ENCODE results near the gene EMP2. TPM values are rescaled to one million over a fixed set of nuclear protein-coding genes. Genes with fewer than 3 reads are reported as not detected.

EMP2 gene
- total and polyA plus RNA-seq, 2 of the 4 experiments (the other 2 are of a cell fraction), result 13.8 to 18.3 TPM

GRCh38 chr16:10607157-10607556 is 26.8 kb upstream of the EMP2 start:
- Histone ChIP-seq H4K8ac (ENCODE audit: low read depth in 2 of 2, low read length in 2 of 2) (no peak overlapping the region), H3K56ac (ENCODE audit: extremely low read depth, insufficient read depth, low read length) (no peak overlapping the region), H2BK5ac (ENCODE audit: low read depth, low read length, poor library complexity, severe bottlenecking) (no peak overlapping the region), H3K9ac (ENCODE audit: low read depth, low read length) (no peak overlapping the region), H3K4me3 (ENCODE audit: insufficient read depth, low read depth, low read length) (no peak overlapping the region), H3K27me3 (ENCODE audit: control insufficient read depth, insufficient read depth, low read length) (peaks cover 3% of the 10 kb centered on the region; the same call in 1 of the 2 replicates), H2BK120ac (ENCODE audit: low read depth, low read length) (no peak overlapping the region), H3K4me2 (ENCODE audit: low read depth, low read length) (no peak overlapping the region), H3K4me1 (ENCODE audit: control insufficient read depth, insufficient read depth, low read length) (peaks cover 7% of the 10 kb centered on the region), H4K91ac (ENCODE audit: insufficient read depth, low read depth, low read length) (no peak overlapping the region), H3K79me1 (ENCODE audit: low read depth in 1 of 2, low read length in 2 of 2) (no peaks in the 10 kb centered on the region), H3K27ac (ENCODE audit: insufficient read depth, low read length) (no peak overlapping the region), H3K14ac (replicated peaks; ENCODE audit: low read depth, low read length) (no peak overlapping the region), H3K9me3 (ENCODE audit: control insufficient read depth, insufficient read depth, low read length) (peaks cover 2% of the 10 kb centered on the region), H2AFZ (replicated peaks; ENCODE audit: low read length, poor library complexity) (no peak overlapping the region), H2AK9ac (replicated peaks; ENCODE audit: low read depth, low read length, poor library complexity) (no peak overlapping the region), H2AK5ac (ENCODE audit: low read depth, low read length) (no peak overlapping the region), H3K36me3 (ENCODE audit: control insufficient read depth, insufficient read depth, low read length) (no peaks in the 10 kb centered on the region), H3K4ac (ENCODE audit: low read depth, low read length) (no peak overlapping the region), H4K20me1 (ENCODE audit: insufficient read depth, low read length) (no peaks in the 10 kb centered on the region), H3K18ac (ENCODE audit: low read depth, low read length) (no peak overlapping the region), H4K5ac (ENCODE audit: low read depth, low read length) (no peak overlapping the region), H2BK15ac (ENCODE audit: low read depth, low read length) (no peak overlapping the region), H2BK20ac (ENCODE audit: low read depth, low read length) (no peak overlapping the region), H3K9me1 (ENCODE audit: insufficient read depth, low read length) (no peaks in the 10 kb centered on the region), H3K23ac (ENCODE audit: low read depth, low read length) (no peak overlapping the region)
- no CpG with 5 or more reads among the region's 3 CpGs for WGBS, 2 experiments (ENCODE audit: extremely low coverage in 2 of 2, insufficient read length in 1 of 2)
- ATAC-seq (ENCODE audit: low read depth) (no peak), DNase-seq (no peak)
- dilution Hi-C loops (cut with HindIII; ENCODE audit: low sequenced_read_pairs, unreplicated experiment), result no loop called here
- in situ Hi-C loops (cut with MboI; ENCODE audit: low sequenced_read_pairs), result no loop called here
- BruUV-seq (replicated peaks), result no TSS peak
- CTCF ChIA-PET, result interaction anchor here (0.6 kb wide), 1 partner anchor 261 kb away, joined by 3 read pairs; no protein-coding TSS in a partner anchor
- TF ChIP-seq MXI1 (IDR thresholded peaks at IDR 0.05; ENCODE audit: borderline replicate concordance, low read depth, low read length), result no peak
- POLR2A ChIA-PET (ENCODE audit: unreplicated experiment), result no interaction called here
- intact Hi-C loops (cut with micrococcal nuclease), result no loop called here
